OCI-LY7 (cell line): ENCODE measurements around the gene SH2B2. TPM values are rescaled to one million over a fixed set of nuclear protein-coding genes. Genes with fewer than 3 reads are reported as not detected.
A peak's percentile ranks its signal among the peaks of the same experiment; 100 is the strongest.
"Not testable (repeated sequence)": the region's sequence is repeated elsewhere in the genome, so short reads cannot be mapped to it uniquely, and the experiment has no call there.

ENCODE experiments used
- BruUV-seq: library from RNA; stranded (reverse); fragments of 400-500 nt; replicated peaks from 2 replicates; lab custom pipeline; 2021; lab: Mats Ljungman, UMichigan
- CTCF ChIA-PET: fragments of 300-600 bp; sonication (Branson Sonifier 250); formaldehyde crosslinking; loops from one replicate; lab custom pipeline; 2022; ENCODE audit warnings: antibody characterized with exemption; ENCODE audit not compliant: unreplicated experiment; lab: Charles Lee
- POLR2A ChIA-PET: fragments of 300-600 bp; sonication (Branson Sonifier 250); formaldehyde crosslinking; loops from one replicate; lab custom pipeline; 2022; ENCODE audit warnings: antibody characterized with exemption; lab: Charles Lee
- DNase-seq: peaks from one replicate; pipeline ENCODE4 v3.0.0-alpha.2; 2015; ENCODE audit warnings: low spot score
- H2AFZ ChIP-seq: fragments of 200-600 bp; sonication (generic), shearing (Covaris generic); 2 replicates; pipeline ENCODE4 v1.6.1; 2014; ENCODE audit warnings: mild to moderate bottlenecking, antibody characterized with exemption, low read length, moderate library complexity
- H3K27ac ChIP-seq: fragments of 200-600 bp; sonication (generic); 2 replicates; pipeline ENCODE4 v1.5.1; 2014; ENCODE audit warnings: mixed run types, low read depth, mild to moderate bottlenecking, moderate library complexity, low read length, inconsistent platforms; ENCODE audit not compliant: poor library complexity, severe bottlenecking
- H3K36me3 ChIP-seq: fragments of 200-600 bp; sonication (generic); 2 replicates; pipeline ENCODE4 v1.6.1; 2014; ENCODE audit warnings: mild to moderate bottlenecking, antibody characterized with exemption, low read length, moderate library complexity, mixed read lengths; ENCODE audit not compliant: insufficient read depth
- H3K4me1 ChIP-seq: fragments of 200-600 bp; sonication (generic); 2 replicates; pipeline ENCODE4 v1.5.1; 2014; ENCODE audit warnings: mild to moderate bottlenecking, low read length; ENCODE audit not compliant: insufficient read depth, poor library complexity, severe bottlenecking
- H3K4me2 ChIP-seq: fragments of 200-600 bp; sonication (generic); 2 replicates; pipeline ENCODE4 v1.6.1; 2014; ENCODE audit warnings: mild to moderate bottlenecking, low read length
- H3K4me3 ChIP-seq: fragments of 200-600 bp; sonication (generic); 2 replicates; pipeline ENCODE4 v1.5.1; 2014; ENCODE audit warnings: mild to moderate bottlenecking, low read depth, low read length; ENCODE audit not compliant: poor library complexity, severe bottlenecking
- H3K79me2 ChIP-seq: fragments of 200-600 bp; sonication (generic); 2 replicates; pipeline ENCODE4 v1.6.1; 2016; ENCODE audit warnings: low read depth, mild to moderate bottlenecking, low read length, moderate library complexity, mixed read lengths; ENCODE audit not compliant: insufficient read depth
- H3K9me2 ChIP-seq: fragments of 200-600 bp; sonication (generic); 2 replicates; pipeline ENCODE4 v1.6.1; 2016; ENCODE audit warnings: mild to moderate bottlenecking, low read length, mixed read lengths; ENCODE audit not compliant: insufficient read depth
- H3K9me3 ChIP-seq: fragments of 200-600 bp; sonication (generic); 2 replicates; pipeline ENCODE4 v1.6.1; 2014; ENCODE audit warnings: mild to moderate bottlenecking, mixed run types, low read length, mixed read lengths
- H4K20me1 ChIP-seq: fragments of 200-600 bp; sonication (generic); 2 replicates; pipeline ENCODE4 v1.6.1; 2014; ENCODE audit warnings: mild to moderate bottlenecking, antibody characterized with exemption, low read length, moderate library complexity, mixed read lengths; ENCODE audit not compliant: insufficient read depth
- EZH2phosphoT487 ChIP-seq: fragments of 200-600 bp; sonication (generic); IDR thresholded peaks from 2 replicates; pipeline ENCODE4 v1.6.1; 2018; ENCODE audit warnings: low read depth, borderline replicate concordance, mild to moderate bottlenecking, mixed run types, antibody characterized with exemption, low read length, moderate library complexity, mixed read lengths
- intact Hi-C: fragments of 100-400 bp; cut with micrococcal nuclease; formaldehyde crosslinking; loops from one replicate; pipeline ENCODE4 v1.10.0; 2022; ENCODE audit not compliant: unreplicated experiment
- total RNA-seq, 2 experiments: library from RNA; depleted of rRNA in 1 of 2; stranded (reverse); fragments of >200 nt in 1 of 2; shearing (Covaris generic) in 1 of 2; gene quantifications; 2 replicates each; pipeline ENCODE4 v1.2.3, GENCODE V29; 2014 to 2022
- TF ChIP-seq, protein P1 (sequence below): fragments of 200-600 bp; sonication (generic); conservative IDR thresholded peaks from 2 replicates; pipeline ENCODE4 v1.5.1; 2014; ENCODE audit warnings: mild to moderate bottlenecking, antibody characterized with exemption, low read length, moderate library complexity, mixed read lengths

Gene SH2B2
- total RNA-seq, 2 experiments from 2014 or later, result 42.0 to 131 TPM

GRCh38 chr7:102297487-102298218, 11.0 kb downstream of the SH2B2 start:
- intact Hi-C loops, result no loop called here
- POLR2A ChIA-PET, result interaction anchor here (1.0 to 11.9 kb wide), 3 partner anchors 7 to 33 kb away, joined by 4 to 154 read pairs (median 4); no protein-coding TSS in a partner anchor
- DNase-seq, result no peak
- CTCF ChIA-PET, result interaction anchor here (0.6 kb wide), 1 partner anchor 17 kb away, joined by 3 read pairs; no protein-coding TSS in a partner anchor
- H4K20me1 ChIP-seq, result peaks cover 4% of the 10 kb centered on the region; the same call in 1 of the 2 replicates
- H3K27ac ChIP-seq, result peak overlapping the region; percentile 46
- no peak for TF ChIP-seq EZH2phosphoT487
- H3K79me2 ChIP-seq, result peaks cover 89% of the 10 kb centered on the region
- H3K4me3 ChIP-seq, result no peak overlapping the region
- BruUV-seq, result TSS peak; percentile 27
- peaks cover 69% of the 10 kb centered on the region for H3K4me1 ChIP-seq
- peaks cover 85% of the 10 kb centered on the region for H3K36me3 ChIP-seq
- H2AFZ ChIP-seq, result no peak overlapping the region
- no peaks in the 10 kb centered on the region for H3K9me3 ChIP-seq
- H3K4me2 ChIP-seq, result no peak overlapping the region
- no peaks in the 10 kb centered on the region for H3K9me2 ChIP-seq

GRCh38 chr7:102300643-102301221, 14.1 kb downstream of the SH2B2 start:
- Histone ChIP-seq H3K36me3 (peaks cover 86% of the 10 kb centered on the region), H3K4me3 (no peak overlapping the region), H3K79me2 (peaks cover 67% of the 10 kb centered on the region), H3K4me2 (no peak overlapping the region), H3K4me1 (peaks cover 69% of the 10 kb centered on the region), H3K9me3 (peaks cover 8% of the 10 kb centered on the region; the same call in 1 of the 2 replicates), H2AFZ (no peak overlapping the region), H3K27ac (no peak overlapping the region), H4K20me1 (no peaks in the 10 kb centered on the region), H3K9me2 (no peaks in the 10 kb centered on the region)
- ChIA-PET CTCF (no interaction called here), POLR2A (interaction anchor here (0.6 kb wide), 1 partner anchor 38 kb away, joined by 3 read pairs; no protein-coding TSS in a partner anchor)
- DNase-seq, result no peak
- no TSS peak for BruUV-seq
- no peak for TF ChIP-seq EZH2phosphoT487
- TF ChIP-seq, protein P1, sequence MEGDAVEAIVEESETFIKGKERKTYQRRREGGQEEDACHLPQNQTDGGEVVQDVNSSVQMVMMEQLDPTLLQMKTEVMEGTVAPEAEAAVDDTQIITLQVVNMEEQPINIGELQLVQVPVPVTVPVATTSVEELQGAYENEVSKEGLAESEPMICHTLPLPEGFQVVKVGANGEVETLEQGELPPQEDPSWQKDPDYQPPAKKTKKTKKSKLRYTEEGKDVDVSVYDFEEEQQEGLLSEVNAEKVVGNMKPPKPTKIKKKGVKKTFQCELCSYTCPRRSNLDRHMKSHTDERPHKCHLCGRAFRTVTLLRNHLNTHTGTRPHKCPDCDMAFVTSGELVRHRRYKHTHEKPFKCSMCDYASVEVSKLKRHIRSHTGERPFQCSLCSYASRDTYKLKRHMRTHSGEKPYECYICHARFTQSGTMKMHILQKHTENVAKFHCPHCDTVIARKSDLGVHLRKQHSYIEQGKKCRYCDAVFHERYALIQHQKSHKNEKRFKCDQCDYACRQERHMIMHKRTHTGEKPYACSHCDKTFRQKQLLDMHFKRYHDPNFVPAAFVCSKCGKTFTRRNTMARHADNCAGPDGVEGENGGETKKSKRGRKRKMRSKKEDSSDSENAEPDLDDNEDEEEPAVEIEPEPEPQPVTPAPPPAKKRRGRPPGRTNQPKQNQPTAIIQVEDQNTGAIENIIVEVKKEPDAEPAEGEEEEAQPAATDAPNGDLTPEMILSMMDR, result no peak
- intact Hi-C loops, result no loop called here

DNA sequence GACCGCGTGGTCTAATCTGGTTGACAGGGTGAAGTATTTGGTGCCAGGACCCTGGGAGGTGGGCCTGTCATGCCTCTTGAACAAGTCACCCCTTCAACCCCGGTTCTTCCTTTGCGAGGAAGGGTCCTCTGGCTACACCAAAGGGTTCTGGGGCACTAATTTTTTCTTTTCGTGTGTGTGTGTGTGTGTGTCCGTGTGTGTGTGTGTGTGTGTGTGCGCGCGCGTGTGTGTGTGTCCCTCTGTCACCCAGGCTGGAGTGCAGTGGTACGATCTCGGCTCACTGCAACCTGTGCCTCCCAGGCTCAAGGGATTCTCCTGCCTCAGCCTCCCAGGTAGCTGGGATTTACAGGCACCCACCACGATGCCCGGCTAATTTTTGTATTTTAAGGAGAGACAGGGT, 14.7 kb downstream of the SH2B2 start:
- BruUV-seq, H3K9me2 ChIP-seq, H4K20me1 ChIP-seq, intact Hi-C loops, H2AFZ ChIP-seq, H3K4me2 ChIP-seq, DNase-seq, H3K9me3 ChIP-seq, H3K4me3 ChIP-seq, CTCF ChIA-PET: not testable (repeated sequence)
- POLR2A ChIA-PET, result interaction anchor here (0.6 to 7.7 kb wide), 3 partner anchors 9 to 37 kb away, joined by 3 to 154 read pairs (median 6); partner anchors contain the start of gene SH2B2
- Histone ChIP-seq H3K27ac (peak overlapping the region; percentile 98), H3K79me2 (peaks cover 61% of the 10 kb centered on the region), H3K36me3 (peaks cover 81% of the 10 kb centered on the region), H3K4me1 (peaks cover 69% of the 10 kb centered on the region)
